ENCODE data around the gene AOPEP.
A peak's percentile ranks its signal among the peaks of the same experiment; 100 is the strongest.

AOPEP gene

DNA sequence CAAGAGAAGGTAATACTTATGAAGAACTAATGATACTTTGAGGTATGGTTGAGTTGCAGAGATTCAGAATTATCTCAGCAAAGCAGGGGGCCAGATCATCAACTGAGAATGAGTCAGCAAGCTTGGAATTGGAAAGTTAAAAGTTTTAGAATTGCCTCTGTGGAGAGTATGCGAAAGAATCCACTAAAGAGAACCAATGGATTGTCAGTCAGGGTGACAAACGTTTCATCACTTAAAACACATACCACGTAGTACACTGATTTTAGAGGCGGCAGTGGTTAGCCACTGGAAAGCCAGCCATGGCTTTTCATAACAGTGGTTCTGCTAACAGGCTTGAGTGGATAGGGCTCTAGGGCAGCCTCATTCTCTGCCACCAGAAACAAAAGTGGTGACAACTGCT, 30.7 kb downstream of the AOPEP start:
- H3K27ac ChIP-seq = no peak overlapping the region
- DNase-seq (ENCODE audit: low read depth, low spot score) = no peak

DNA sequence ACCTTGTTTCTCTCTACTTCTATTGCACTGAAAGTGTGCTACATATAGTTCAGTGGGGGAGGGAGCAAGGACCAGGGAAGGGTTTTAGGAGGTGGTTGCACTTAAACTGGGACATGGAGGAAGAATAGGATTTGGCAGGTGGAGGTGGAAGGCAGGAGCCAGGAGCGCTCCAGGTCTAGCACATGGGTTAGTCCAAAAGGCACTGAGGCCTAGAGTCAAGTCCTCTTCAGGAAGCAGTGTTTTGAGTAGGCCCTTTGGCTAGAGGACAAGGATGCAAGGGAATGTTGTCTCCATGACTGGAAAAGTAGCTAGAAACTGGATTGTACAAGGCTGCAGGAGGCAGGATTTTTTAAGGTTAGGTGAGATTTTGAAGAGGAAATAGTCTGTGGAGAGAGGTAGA, 31.5 kb downstream of the AOPEP start:
- no peak overlapping the region for H3K27ac ChIP-seq
- no peak for DNase-seq (ENCODE audit: low read depth, low spot score)

DNA sequence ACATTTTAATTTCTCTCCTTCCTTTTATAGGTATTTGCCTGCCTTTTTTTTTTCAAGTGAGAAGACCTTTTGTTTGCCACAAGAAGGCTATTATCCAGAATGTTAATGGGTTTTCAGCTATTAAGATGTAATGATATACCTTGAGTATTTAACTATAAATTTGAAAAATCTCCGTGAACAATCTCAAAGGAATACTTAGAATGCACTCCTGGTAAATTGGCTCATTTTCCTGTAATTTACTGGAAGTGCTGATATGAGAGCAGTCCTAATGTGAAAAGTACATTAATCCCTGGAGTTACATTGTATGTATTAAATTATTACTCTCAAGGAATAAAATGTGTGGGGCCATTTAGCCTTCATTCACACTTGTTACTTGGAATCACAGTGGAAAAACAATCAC, 32.4 kb downstream of the AOPEP start:
- no peak for DNase-seq (ENCODE audit: low read depth, low spot score)
- H3K27ac ChIP-seq = no peak overlapping the region

DNA sequence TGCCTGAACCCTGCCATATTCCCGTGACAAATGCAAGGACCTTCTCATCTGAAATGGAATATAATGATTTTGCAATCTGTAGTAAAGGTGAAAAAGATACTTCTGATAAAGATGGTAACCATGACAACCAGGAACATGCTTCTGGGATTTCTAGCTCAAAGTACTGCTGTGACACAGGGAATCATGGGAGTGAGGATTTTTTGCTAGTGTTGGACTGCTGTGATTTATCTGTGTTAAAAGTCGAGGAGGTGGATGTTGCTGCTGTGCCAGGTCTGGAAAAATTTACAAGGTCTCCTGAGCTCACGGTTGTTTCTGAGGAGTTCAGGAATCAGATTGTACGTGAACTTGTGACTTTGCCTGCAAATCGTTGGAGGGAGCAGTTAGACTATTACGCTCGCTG, 33.5 kb downstream of the AOPEP start:
- DNase-seq (ENCODE audit: low read depth, low spot score) = no peak
- no peak overlapping the region for H3K27ac ChIP-seq

DNA sequence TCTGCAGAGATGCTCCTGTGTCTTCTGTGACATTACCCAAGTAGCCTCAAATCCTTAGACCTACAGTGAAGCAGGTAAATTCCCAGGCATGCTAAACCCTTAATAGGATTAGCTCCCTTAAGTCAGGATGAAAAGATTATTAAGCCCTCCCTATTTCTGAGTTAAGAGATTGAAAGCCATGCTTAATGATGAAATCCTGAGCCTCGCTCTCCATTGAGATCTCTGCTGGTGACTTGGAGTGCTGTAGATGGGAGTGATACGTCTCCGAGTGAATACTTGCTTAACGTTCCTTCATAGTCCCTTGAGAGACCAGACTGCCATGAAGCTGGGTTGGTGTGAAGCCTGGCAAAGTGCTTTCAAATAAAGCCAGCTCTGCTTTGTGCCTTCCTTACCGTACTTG, 34.2 kb downstream of the AOPEP start:
- no peak for DNase-seq (ENCODE audit: low read depth, low spot score)

DNA sequence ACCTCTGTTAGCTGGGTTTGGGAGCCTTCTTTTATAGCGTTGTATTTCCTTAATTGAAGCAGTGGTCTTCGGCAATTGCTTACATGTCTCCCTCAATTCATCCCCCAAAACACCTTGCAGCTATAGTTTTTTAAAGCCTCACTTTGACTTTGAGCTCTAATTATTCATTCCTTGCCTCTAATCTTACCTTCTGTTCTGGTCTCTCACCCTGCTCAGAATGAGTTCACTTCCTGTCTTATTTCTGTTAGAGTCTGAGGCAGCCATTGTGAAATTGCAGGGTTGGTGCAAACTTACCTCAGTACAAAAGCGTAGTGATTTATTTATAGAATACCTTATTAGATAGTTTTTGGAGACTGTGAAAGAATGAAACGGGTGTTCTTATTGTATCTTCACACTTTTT, 35.0 kb downstream of the AOPEP start:
- peak overlapping the region; percentile 21 for H3K27ac ChIP-seq
- DNase-seq (ENCODE audit: low read depth, low spot score) = no peak

More for the DNA sequence above, 34.2 kb downstream of the AOPEP start:
- no peak overlapping the region for H3K27ac ChIP-seq

DNA sequence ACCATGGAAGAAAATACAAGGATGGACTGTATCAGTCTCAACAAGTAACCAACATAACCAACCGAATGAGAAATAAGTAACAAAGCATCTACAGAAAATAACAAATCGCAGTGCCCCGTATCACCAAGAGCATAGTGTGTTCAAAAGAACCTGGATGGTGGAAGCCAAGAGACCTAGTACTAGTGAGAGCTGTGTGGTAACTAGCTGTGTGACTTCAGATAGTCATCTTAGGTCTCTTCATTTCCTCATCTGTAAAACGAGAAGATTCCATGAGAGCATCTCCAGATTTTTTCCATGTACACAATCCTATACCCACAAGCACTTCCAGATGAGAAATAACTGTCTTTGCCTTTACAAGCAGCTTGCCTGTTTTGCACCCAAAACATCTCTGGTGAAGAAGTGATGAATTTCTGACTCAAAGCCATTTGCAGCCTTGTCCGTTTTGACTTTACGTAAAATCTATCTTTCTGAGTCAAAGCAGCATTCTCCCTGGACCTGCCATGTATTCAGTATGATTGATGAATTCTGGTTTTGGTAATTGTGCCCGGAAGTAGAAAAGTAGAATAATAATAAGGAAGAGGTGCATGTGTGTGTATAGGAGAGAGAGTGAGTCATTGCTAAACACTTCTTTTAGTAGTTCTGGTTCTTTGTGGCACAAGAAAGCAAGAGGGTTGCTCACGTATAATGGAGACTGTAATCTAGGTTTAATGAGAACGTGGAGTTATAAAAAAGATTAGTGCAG, 41.0 kb downstream of the AOPEP start:
- DNase-seq (ENCODE audit: low read depth, low spot score) = no peak
- no peak overlapping the region for H3K27ac ChIP-seq

DNA sequence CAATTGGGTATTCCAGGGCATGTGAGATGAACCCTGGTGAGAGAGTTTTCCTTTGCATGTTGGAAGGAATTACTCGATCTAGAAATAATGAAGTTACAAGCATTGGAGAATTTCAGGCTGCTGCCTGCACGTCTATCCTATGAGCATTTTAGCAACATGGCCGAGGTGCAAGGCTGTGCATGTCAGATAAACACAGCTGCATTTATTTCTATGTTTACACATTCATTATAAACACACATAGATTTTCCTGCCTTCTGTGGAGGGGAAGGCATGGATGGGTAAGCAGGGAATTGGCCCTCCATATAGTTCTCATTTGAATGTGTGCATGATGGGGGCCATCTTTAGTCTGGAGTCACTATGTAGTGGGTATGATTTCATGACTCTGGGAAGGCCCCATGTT, 42.3 kb downstream of the AOPEP start:
- no peak overlapping the region for H3K27ac ChIP-seq
- DNase-seq (ENCODE audit: low read depth, low spot score) = no peak

DNA sequence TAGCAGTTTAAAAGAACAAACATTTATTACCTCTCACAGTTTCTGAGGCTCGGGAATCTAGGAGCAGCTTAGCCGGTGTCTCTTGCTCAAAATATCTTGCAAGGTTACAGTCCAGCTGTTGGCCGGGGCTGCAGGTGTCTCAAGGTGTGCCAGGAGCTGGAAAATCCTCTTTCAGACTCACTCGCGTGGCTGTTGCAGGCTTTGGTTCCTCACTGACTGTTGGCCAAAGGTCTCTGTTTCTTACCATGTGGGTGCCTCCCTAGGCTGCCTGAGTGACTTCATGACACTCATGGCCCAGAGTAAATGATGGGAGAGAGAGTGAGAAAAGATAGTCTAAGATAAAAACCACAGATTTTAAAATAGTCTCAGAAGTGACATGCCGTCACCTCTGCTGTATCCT, 43.8 kb downstream of the AOPEP start:
- no peak for DNase-seq (ENCODE audit: low read depth, low spot score)
- H3K27ac ChIP-seq = no peak overlapping the region

DNA sequence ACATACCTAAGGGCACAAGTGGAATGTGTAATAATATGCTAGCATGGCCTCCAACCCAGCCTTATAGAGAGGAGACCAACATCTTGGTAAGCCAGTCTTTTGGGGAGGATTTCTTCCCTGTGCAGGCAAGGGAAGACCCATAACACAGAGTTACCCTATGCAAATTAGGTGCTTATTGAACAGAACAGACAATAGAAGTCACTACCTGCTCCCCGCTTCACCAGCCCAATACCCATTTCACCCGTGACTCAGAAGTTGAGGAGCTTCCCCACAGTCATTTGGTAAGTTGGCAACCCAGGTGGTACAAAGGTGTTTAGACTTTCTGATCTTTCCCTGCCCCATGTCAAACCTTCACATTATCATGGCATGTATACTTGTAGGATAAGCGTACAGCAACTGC, 44.6 kb downstream of the AOPEP start:
- H3K27ac ChIP-seq = no peak overlapping the region
- DNase-seq (ENCODE audit: low read depth, low spot score) = no peak

DNA sequence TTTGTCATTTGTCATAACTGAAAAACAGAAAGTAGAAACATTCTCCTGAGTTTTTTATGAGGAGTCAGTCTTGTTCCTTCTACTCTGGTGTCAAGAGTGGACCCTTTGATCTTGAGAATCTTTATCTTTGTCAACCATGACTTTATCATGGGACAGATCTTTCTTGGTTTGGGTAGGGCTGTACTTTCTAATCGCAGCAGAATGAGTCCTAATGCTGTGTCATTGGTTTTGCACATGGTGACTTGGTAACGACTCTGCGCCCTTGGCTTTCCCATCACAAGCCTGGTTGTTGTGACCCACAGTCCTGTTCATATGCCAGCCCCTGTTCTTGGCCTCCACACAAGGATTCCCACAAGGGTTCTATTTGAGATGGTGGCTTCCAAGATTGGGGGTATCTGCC, 45.6 kb downstream of the AOPEP start:
- H3K27ac ChIP-seq = no peak overlapping the region
- no peak for DNase-seq (ENCODE audit: low read depth, low spot score)

DNA sequence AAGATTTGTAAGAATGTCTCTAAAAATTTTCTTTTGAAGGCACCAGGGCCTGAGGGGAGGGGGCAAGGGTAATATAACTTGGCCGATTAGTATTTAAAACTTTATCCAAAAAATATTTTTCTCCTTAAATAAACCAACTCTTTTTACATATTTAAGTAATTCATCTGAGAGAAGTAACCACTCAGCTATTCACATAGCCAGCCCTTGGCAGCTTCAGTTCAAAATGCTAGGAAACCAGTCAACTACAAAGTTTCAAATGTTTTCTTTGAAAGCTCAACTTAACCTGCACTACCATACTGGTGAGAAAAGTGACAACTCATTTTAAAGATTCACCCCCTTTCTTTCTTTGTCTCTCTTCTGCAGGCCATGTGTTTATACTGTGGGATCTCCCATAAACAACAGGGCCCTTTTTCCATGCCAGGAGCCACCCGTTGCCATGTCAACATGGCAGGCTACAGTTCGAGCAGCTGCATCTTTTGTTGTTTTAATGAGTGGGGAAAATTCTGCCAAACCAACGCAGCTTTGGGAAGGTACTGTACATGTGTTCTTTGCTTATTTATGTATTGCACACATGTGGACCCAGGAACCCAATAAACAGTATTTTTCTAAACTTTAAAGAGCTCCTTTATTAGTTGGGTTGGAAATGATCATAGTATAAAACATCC, 46.3 kb downstream of the AOPEP start:
- no peak for DNase-seq (ENCODE audit: low read depth, low spot score)
- no peak overlapping the region for H3K27ac ChIP-seq

DNA sequence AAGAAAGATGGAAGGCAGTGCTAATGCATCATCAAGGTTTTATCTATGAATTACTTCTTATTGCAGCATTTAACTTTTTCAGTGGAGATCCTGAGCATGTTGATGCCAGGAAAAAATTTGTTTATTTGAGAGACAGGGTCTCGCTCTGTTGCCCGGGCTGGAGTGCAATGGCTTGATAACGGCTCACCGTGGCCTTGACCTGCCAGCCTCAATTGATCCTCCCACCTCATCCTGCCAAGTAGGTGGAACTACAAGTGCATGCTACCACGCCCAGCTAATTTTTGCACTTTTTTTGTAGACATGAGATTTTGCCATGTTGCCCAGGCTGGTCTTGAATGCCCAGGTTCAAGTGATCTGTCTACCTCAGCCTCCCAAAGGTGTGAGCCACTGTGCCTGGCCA, 47.2 kb downstream of the AOPEP start:
- no peak for DNase-seq (ENCODE audit: low read depth, low spot score)
- no peak overlapping the region for H3K27ac ChIP-seq

DNA sequence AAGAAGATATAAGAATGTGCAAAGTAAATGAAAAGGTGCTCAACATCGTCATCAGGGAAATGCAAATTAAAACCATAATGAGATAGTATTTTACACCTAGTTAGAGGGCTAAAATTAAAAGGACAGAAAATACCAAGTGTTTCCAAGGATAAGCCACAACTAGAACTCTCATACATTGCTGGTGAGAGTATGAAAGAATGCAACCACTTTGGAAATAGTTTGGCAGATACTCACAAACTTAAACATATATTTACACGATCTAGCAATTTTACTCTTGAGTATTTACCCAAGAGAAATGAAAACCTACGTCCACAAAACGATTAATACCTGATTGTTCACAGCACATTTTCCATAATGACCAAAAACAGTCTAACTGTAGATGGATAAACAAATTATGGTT, 51.5 kb downstream of the AOPEP start:
- no peak for DNase-seq (ENCODE audit: low read depth, low spot score)
- no peak overlapping the region for H3K27ac ChIP-seq

DNA sequence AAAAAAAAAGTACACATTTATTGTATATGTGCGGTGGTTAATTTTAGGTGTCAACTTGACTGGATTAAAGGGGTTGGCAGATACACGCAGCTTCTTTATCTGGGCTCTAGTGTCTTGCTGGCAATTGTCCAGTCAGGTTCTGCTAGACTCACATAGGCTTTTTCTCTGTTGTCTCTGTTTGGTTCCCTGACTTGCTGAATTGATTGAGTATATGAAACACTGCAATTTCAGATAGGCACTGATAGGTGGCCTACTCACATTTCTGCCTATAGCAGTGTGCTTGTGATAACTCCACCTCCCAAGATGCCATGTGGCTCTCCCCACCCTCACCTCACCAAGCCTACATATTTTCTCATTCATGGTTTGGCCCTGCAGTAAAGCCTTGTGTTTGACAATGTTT, 52.5 kb downstream of the AOPEP start:
- H3K27ac ChIP-seq = no peak overlapping the region
- no peak for DNase-seq (ENCODE audit: low read depth, low spot score)

DNA sequence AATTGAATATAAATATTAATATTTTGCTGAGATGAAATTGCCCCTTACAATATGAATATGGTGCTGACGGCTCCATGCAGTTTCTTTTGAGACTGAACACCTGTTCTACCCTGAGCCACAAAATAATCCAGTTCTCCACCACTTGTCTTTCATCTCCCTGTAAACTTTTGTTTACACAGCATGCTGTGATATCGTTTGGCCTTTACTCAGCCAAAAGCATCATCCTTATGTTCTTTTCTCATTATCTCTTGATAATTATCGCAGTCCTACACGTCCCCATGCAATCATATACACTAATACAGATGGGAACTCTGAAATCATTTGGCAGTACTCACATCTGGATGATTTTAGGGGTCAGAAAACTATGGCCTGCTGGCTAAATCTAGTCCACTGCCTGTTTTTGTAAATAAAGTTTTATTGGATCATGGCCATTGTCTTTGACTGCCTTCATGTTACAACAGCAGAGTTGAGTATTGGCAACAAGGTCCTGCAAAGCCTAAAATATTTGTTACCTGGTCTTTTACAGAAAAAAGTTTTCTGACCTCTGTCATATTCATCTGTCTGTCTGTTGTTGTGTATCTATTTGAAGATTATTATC, 53.3 kb downstream of the AOPEP start:
- DNase-seq (ENCODE audit: low read depth, low spot score) = no peak

DNA sequence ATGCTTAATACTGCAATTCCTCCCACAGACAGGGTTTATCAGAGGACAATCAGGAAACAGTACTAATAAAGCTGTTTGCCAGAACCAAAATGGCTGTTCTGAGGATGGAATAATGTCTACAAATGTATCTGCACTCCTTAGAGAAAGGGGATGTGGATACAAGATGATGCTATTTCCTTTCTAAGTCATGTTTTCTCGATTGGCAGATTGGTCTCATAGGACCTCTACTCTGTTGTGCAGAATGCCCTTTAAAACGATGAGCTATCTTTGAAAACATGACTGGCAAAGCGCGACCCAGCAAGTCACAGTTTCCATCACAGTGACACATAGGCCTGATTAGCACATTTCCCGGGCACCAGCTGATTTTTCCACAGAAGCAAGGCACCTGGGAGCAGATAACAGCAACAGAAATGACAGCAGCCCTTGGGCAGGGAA, 54.0 kb downstream of the AOPEP start:
- no peak overlapping the region for H3K27ac ChIP-seq
- DNase-seq (ENCODE audit: low read depth, low spot score) = no peak

More for the DNA sequence above, 53.3 kb downstream of the AOPEP start:
- no peak overlapping the region for H3K27ac ChIP-seq

DNA sequence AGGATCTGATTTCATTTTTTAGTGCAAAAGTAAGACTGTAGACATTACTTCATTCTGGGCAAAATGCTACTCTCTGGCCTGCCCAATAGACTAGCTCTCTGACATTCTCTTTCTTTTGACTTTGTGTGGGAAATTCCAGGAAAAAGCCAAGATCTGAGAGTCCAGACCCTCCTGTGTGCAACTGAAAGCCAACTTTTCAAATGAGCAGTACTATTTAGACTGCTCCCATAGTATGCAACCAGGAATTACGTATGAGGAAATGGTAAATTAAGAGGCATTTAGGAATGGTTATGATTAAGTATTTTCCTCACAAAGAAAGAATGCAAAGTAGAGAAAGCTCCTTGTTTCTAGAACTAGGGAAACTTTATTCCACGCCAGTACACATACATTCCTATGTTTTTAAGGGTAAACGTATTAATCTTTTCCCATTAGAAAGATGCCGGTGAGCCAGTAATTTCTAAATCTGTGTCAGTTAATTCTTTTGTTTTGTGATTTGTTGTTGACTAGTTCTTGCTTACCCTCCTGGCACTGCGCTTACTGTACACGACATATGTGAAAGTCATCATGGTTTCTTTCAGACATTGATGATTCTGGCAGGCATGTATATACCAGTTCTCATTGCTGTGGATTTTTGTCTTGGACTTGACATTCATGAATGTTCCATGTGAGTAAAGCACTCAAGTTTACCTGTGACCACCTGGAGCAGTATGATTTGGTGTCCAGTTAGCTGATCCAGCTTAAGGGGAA, 56.0 kb downstream of the AOPEP start:
- no peak for DNase-seq (ENCODE audit: low read depth, low spot score)

DNA sequence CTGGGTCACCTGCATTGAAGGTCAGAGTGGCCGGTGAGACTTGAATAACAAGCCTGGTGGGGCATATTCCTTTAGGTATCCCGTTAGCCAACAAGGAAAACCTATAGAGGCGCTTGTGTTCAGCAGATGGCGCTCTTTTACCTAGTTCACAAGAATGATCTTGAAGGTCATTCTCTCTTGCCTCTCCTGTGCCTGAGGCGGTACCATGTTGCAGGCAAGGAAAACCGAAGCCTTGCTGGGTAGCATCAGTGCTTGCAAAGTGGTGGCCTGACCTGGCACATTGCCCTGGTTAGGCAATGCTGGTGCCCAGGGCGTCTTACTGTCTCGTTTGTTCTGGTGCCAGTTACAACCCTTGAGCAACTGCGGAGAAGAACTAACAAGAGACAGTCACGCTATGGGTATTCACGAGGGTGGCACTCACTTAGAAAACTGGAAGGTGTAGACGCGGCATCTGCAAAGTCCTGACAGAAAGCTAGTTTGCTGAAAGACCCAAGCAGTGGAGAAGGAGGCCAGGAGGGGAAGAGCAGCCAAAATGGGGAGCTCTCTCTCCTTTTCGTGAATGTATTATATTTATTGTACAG, 56.7 kb downstream of the AOPEP start:
- peak overlapping the region; percentile 11 for H3K27ac ChIP-seq
- peak; percentile 99 for DNase-seq (ENCODE audit: low read depth, low spot score)

More for the DNA sequence above, 56.0 kb downstream of the AOPEP start:
- no peak overlapping the region for H3K27ac ChIP-seq

DNA sequence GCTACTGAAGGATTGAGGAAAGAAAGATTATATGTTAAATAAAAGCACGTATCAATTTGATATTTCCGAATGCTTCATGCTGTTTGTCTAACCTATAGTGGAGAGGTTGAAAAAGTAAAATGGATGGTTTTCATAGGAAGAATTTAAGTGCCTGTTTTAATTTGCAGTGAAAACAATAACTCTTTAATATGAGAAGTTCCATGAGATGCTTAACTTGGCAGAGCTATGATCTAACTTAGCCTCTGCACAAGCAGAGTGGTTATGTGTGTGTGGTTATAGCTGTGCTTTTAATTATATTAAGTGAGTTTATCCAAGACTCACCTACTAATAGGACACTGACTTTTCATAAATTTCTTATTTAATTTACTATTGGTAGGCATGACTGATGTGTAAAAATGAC, 57.4 kb downstream of the AOPEP start:
- no peak for DNase-seq (ENCODE audit: low read depth, low spot score)
- H3K27ac ChIP-seq = peak overlapping the region; percentile 11
